Astrocyte (in vitro differentiated cells and primary cell): ENCODE measurements around the gene TCF3.

Source experiments
- CTCF ChIP-seq: IDR thresholded peaks from 2 replicates; pipeline ENCODE4 v1.5.1; 2011; ENCODE audit warnings: low read depth, mild to moderate bottlenecking, inconsistent platforms, low read length, moderate library complexity; ENCODE audit not compliant: insufficient read depth
- EZH2 ChIP-seq: IDR thresholded peaks from 2 replicates; pipeline ENCODE4 v1.6.1; 2012; ENCODE audit warnings: mild to moderate bottlenecking, low read length, inconsistent platforms; ENCODE audit not compliant: insufficient read depth

- TF ChIP-seq CTCF (no peak), EZH2 (no peak)
These were observed 21.6 kb downstream of the TCF3 start for GRCh38 chr19:1630811-1631210.
